CD4-positive, alpha-beta T cell treated with Interleukin-17A for 4 hours (primary cell): ENCODE results near the gene ERN2.
"Not testable (repeated sequence)": the region's sequence is repeated elsewhere in the genome, so short reads cannot be mapped to it uniquely, and the experiment has no call there.

Source experiments
- DNase-seq: peaks from one replicate; pipeline ENCODE4 v3.0.0-alpha.2; 2020; ENCODE audit warnings: mixed read lengths

Gene ERN2

GRCh38 chr16:23712976-23713375, at the start of gene ERN2:
Gene ERN2 (minus strand): TSS chr16:23713222. CDS start chr16:23713187, 35 bp downstream.
- DNase-seq: no peak

GRCh38 chr16:23757937-23758619, 45.1 kb upstream of the ERN2 start:
- no peak for DNase-seq

- DNase-seq: no peak
Measured at GRCh38 chr16:23757116-23757515, 44.1 kb upstream of the ERN2 start.

- no peak for DNase-seq
Measured at GRCh38 chr16:23755484-23755809, 42.4 kb upstream of the ERN2 start.

GRCh38 chr16:23754594-23755483, 41.8 kb upstream of the ERN2 start, which contains the start of gene CHP2:
Gene CHP2 (plus strand): TSS chr16:23755026. CDS start chr16:23755050, 24 bp downstream.
- DNase-seq: no peak

GRCh38 chr16:23753908-23754593, 41.0 kb upstream of the ERN2 start:
- DNase-seq: no peak

GRCh38 chr16:23751053-23751452, 38.0 kb upstream of the ERN2 start:
- not testable (repeated sequence) for DNase-seq

GRCh38 chr16:23748630-23749029, 35.6 kb upstream of the ERN2 start:
- DNase-seq: no peak

- DNase-seq: no peak
Measured at GRCh38 chr16:23745263-23745662, 32.2 kb upstream of the ERN2 start.

- no peak for DNase-seq
Measured at GRCh38 chr16:23742766-23743165, 29.7 kb upstream of the ERN2 start.

- DNase-seq: no peak
Measured at GRCh38 chr16:23741675-23742303, 28.8 kb upstream of the ERN2 start.

GRCh38 chr16:23739516-23739915, 26.5 kb upstream of the ERN2 start:
- no peak for DNase-seq

GRCh38 chr16:23737423-23738028, 24.5 kb upstream of the ERN2 start:
- DNase-seq: not testable (repeated sequence)

GRCh38 chr16:23734176-23734893, 21.3 kb upstream of the ERN2 start:
- DNase-seq: no peak

GRCh38 chr16:23729503-23730424, 16.7 kb upstream of the ERN2 start:
- DNase-seq: no peak

- DNase-seq: no peak
Measured at GRCh38 chr16:23728112-23728477, 15.1 kb upstream of the ERN2 start.

- no peak for DNase-seq
Measured at GRCh38 chr16:23726710-23727109, 13.7 kb upstream of the ERN2 start.

GRCh38 chr16:23724785-23725131, 11.7 kb upstream of the ERN2 start:
- DNase-seq: no peak

GRCh38 chr16:23724096-23724784, 11.2 kb upstream of the ERN2 start:
- DNase-seq: no peak

- not testable (repeated sequence) for DNase-seq
Measured at GRCh38 chr16:23722613-23723240, 9.7 kb upstream of the ERN2 start.
